IMR-90 (cell line): ENCODE data around the gene GPRASP2.

Experiments
- BHLHE40 ChIP-seq: fragments of 150-350 bp; IDR thresholded peaks from 2 replicates; pipeline ENCODE4 v1.6.1; 2016; ENCODE audit warnings: mild to moderate bottlenecking, low read depth, low read length
- CEBPB ChIP-seq: IDR thresholded peaks from 2 replicates; pipeline ENCODE4 v1.6.1; 2012; ENCODE audit warnings: low read depth, low read length, improper control_type of control experiment
- CHD1 ChIP-seq: IDR thresholded peaks from 2 replicates; pipeline ENCODE4 v1.6.1; 2012; ENCODE audit warnings: low read depth, low read length, improper control_type of control experiment
- MXI1 ChIP-seq: IDR thresholded peaks from 2 replicates; pipeline ENCODE4 v1.6.1; 2012; ENCODE audit warnings: low read depth, mild to moderate bottlenecking, low read length, moderate library complexity, borderline replicate concordance
- POLR2A ChIP-seq: IDR thresholded peaks from 2 replicates; pipeline ENCODE4 v1.6.1; 2012; ENCODE audit warnings: mild to moderate bottlenecking, low read depth, low read length
- RAD21 ChIP-seq: IDR thresholded peaks from 2 replicates; pipeline ENCODE4 v1.6.1; 2012; ENCODE audit warnings: low read length, improper control_type of control experiment
- RFX5 ChIP-seq: IDR thresholded peaks from 2 replicates; pipeline ENCODE4 v1.8.0; 2012; ENCODE audit warnings: low read depth, mild to moderate bottlenecking, low read length, moderate library complexity
- SMC3 ChIP-seq: fragments of 150-350 bp; IDR thresholded peaks from 2 replicates; pipeline ENCODE4 v1.6.1; 2016; ENCODE audit warnings: low read depth, mild to moderate bottlenecking, antibody characterized with exemption, low read length, moderate library complexity
- TF ChIP-seq, protein P1 (sequence below): conservative IDR thresholded peaks from 2 replicates; pipeline ENCODE4 v1.5.1; 2012; ENCODE audit warnings: mild to moderate bottlenecking, low read depth, low read length, improper control_type of control experiment

DNA sequence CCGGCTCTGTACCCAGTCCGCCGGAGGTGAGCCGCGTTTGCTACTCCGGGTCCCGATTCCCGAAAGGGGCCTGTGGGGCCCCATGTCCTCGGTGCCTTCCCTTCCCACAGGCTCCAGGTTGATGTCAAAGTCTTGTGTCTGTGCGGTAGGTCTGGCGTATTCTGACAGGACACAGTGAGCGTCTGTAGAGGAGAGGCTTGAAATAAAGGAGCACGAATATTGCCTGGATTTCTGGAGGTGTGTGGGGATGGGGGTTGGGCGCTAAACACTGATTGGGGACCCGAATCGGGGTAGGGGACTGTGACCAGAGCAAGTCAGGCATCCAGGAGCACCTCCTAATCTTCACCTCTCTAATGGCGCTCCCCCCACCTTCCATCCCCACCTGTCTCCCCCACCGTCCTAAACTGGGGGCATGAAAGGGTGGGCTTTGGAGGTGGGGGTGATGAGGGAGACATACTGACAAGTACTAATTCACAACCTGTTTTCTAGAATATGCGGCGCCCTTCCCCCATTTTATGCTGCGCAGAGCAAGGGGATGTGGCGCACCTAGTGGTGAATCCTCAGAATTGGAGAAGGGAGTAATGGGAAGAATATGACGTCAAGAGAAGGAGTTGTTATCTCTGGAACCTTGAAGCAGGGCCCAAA, 855 bp downstream of the GPRASP2 start:
- TF ChIP-seq SMC3 = no peak
- TF ChIP-seq, protein P1, sequence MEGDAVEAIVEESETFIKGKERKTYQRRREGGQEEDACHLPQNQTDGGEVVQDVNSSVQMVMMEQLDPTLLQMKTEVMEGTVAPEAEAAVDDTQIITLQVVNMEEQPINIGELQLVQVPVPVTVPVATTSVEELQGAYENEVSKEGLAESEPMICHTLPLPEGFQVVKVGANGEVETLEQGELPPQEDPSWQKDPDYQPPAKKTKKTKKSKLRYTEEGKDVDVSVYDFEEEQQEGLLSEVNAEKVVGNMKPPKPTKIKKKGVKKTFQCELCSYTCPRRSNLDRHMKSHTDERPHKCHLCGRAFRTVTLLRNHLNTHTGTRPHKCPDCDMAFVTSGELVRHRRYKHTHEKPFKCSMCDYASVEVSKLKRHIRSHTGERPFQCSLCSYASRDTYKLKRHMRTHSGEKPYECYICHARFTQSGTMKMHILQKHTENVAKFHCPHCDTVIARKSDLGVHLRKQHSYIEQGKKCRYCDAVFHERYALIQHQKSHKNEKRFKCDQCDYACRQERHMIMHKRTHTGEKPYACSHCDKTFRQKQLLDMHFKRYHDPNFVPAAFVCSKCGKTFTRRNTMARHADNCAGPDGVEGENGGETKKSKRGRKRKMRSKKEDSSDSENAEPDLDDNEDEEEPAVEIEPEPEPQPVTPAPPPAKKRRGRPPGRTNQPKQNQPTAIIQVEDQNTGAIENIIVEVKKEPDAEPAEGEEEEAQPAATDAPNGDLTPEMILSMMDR = peak; percentile 59
- TF ChIP-seq BHLHE40 = no peak
- no peak for TF ChIP-seq RFX5
- TF ChIP-seq POLR2A = no peak
- TF ChIP-seq CEBPB = no peak
- TF ChIP-seq MXI1 = no peak
- no peak for TF ChIP-seq CHD1
- peak; percentile 45 for TF ChIP-seq RAD21
